ENCODE measurements around the gene NUDT6.

Gene NUDT6

GRCh38 chr4:122889726-122890125, 32.7 kb downstream of the NUDT6 start:
- H3K9ac ChIP-seq (ENCODE audit: low read length): no peak overlapping the region
- no peaks in the 10 kb centered on the region for H3K9me2 ChIP-seq (replicated peaks; ENCODE audit: insufficient read depth, low read length)
- no peak overlapping the region for H3K4me3 ChIP-seq (ENCODE audit: insufficient read depth, low read length, poor library complexity, severe bottlenecking)
- no peaks in the 10 kb centered on the region for H3K79me2 ChIP-seq (ENCODE audit: insufficient read depth, low read length)
- no peak overlapping the region for H3K4me2 ChIP-seq (ENCODE audit: low read depth, low read length, poor library complexity, severe bottlenecking)
- TF ChIP-seq EZH2phosphoT487 (conservative IDR thresholded peaks at IDR 0.05; ENCODE audit: low read length) (no peak), CTCF (IDR thresholded peaks at IDR 0.05; ENCODE audit: insufficient read depth, low read length, poor library complexity, severe bottlenecking) (no peak)
- H3K9me3 ChIP-seq (ENCODE audit: insufficient read depth, low read length): no peaks in the 10 kb centered on the region
- H3K27ac ChIP-seq (ENCODE audit: low read depth, low read length): no peak overlapping the region
- H3K27me3 ChIP-seq (ENCODE audit: low read length): no peaks in the 10 kb centered on the region
- H2AFZ ChIP-seq (ENCODE audit: low read depth, low read length, severe bottlenecking): no peak overlapping the region
- H3F3A ChIP-seq (ENCODE audit: insufficient read depth): no peaks in the 10 kb centered on the region
- H3K36me3 ChIP-seq (ENCODE audit: low read length): no peaks in the 10 kb centered on the region
- no peaks in the 10 kb centered on the region for H4K20me1 ChIP-seq (ENCODE audit: low read depth, low read length)

- no peaks in the 10 kb centered on the region for H3F3A ChIP-seq (ENCODE audit: insufficient read depth)
- no peak overlapping the region for H3K4me2 ChIP-seq (ENCODE audit: low read depth, low read length, poor library complexity, severe bottlenecking)
- no peak overlapping the region for H2AFZ ChIP-seq (ENCODE audit: low read depth, low read length, severe bottlenecking)
- H3K36me3 ChIP-seq (ENCODE audit: low read length): no peaks in the 10 kb centered on the region
- no peaks in the 10 kb centered on the region for H3K9me3 ChIP-seq (ENCODE audit: insufficient read depth, low read length)
- H4K20me1 ChIP-seq (ENCODE audit: low read depth, low read length): no peaks in the 10 kb centered on the region
- H3K27me3 ChIP-seq (ENCODE audit: low read length): no peaks in the 10 kb centered on the region
- H3K9me2 ChIP-seq (replicated peaks; ENCODE audit: insufficient read depth, low read length): no peaks in the 10 kb centered on the region
- no peak overlapping the region for H3K9ac ChIP-seq (ENCODE audit: low read length)
- H3K27ac ChIP-seq (ENCODE audit: low read depth, low read length): no peak overlapping the region
- no peak overlapping the region for H3K4me3 ChIP-seq (ENCODE audit: insufficient read depth, low read length, poor library complexity, severe bottlenecking)
- no peaks in the 10 kb centered on the region for H3K79me2 ChIP-seq (ENCODE audit: insufficient read depth, low read length)
- TF ChIP-seq CTCF (IDR thresholded peaks at IDR 0.05; ENCODE audit: insufficient read depth, low read length, poor library complexity, severe bottlenecking): no peak
- no peak for TF ChIP-seq EZH2phosphoT487 (conservative IDR thresholded peaks at IDR 0.05; ENCODE audit: low read length)
Observed at GRCh38 chr4:122884499-122884898, 37.9 kb downstream of the NUDT6 start.

GRCh38 chr4:122882857-122883735, 39.3 kb downstream of the NUDT6 start:
- H3K9me2 ChIP-seq (replicated peaks; ENCODE audit: insufficient read depth, low read length): no peaks in the 10 kb centered on the region
- H3K4me2 ChIP-seq (ENCODE audit: low read depth, low read length, poor library complexity, severe bottlenecking): no peak overlapping the region
- TF ChIP-seq EZH2phosphoT487 (conservative IDR thresholded peaks at IDR 0.05; ENCODE audit: low read length): no peak
- TF ChIP-seq CTCF (IDR thresholded peaks at IDR 0.05; ENCODE audit: insufficient read depth, low read length, poor library complexity, severe bottlenecking): no peak
- H3K9me3 ChIP-seq (ENCODE audit: insufficient read depth, low read length): no peaks in the 10 kb centered on the region
- H3K79me2 ChIP-seq (ENCODE audit: insufficient read depth, low read length): no peaks in the 10 kb centered on the region
- H2AFZ ChIP-seq (ENCODE audit: low read depth, low read length, severe bottlenecking): no peak overlapping the region
- H3K27me3 ChIP-seq (ENCODE audit: low read length): no peaks in the 10 kb centered on the region
- H3K4me3 ChIP-seq (ENCODE audit: insufficient read depth, low read length, poor library complexity, severe bottlenecking): no peak overlapping the region
- H4K20me1 ChIP-seq (ENCODE audit: low read depth, low read length): no peaks in the 10 kb centered on the region
- no peaks in the 10 kb centered on the region for H3K36me3 ChIP-seq (ENCODE audit: low read length)
- no peaks in the 10 kb centered on the region for H3F3A ChIP-seq (ENCODE audit: insufficient read depth)
- no peak overlapping the region for H3K27ac ChIP-seq (ENCODE audit: low read depth, low read length)
- H3K9ac ChIP-seq (ENCODE audit: low read length): no peak overlapping the region
